ENCODE measurements around the gene NRBF2. TPM values are rescaled to one million over a fixed set of nuclear protein-coding genes. Genes with fewer than 3 reads are reported as not detected.
A peak's percentile ranks its signal among the peaks of the same experiment; 100 is the strongest.

NRBF2 gene
- total and polyA plus RNA-seq, 9 of the 15 experiments (the other 6 are each of a cell fraction or from before 2014, with no cell fraction given) = 20.8 to 52.1 (median 30.5) TPM

DNA sequence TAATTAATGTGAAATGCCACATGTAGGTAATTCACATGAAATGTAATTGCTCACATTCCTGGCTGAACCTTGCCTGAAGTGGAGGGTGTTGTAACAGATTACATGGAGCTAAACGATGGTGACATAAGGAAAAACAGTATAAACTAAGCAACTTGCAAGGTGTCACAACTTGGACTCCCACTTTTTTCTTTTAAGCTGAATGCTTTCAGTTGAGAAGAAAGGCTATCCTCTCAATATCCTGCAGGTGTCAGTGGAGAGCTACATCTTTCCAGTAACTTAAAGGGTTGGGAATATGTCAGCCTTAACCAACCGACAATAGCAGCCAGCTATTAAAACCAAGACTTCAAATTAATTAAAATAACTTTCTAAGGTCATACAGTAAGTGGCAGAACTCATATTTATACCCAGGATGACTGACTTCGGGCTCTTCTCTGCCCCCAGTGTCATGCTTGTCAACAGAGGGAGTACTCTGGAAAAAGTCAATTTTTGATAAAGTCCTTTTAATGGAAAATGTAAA lies 33.7 kb downstream of the NRBF2 start (continued):
- TF ChIP-seq ZNF124 (CRISPR knock-in tag; IDR thresholded peaks at IDR 0.05) (no peak), SFPQ (IDR thresholded peaks at IDR 0.05; ENCODE audit: low read depth, low read length) (no peak), SIN3A (IDR thresholded peaks at IDR 0.05; ENCODE audit: borderline replicate concordance in 2 of 2, control insufficient read depth in 1 of 2, low read depth in 2 of 2, low read length in 2 of 2) (no peak), FOS (IDR thresholded peaks at IDR 0.05; ENCODE audit: extremely low read depth, insufficient read length) (no peak), CBX2 (IDR thresholded peaks at IDR 0.05; ENCODE audit: insufficient read depth, low read length, poor library complexity, severe bottlenecking) (no peak), PURB (CRISPR knock-in tag; IDR thresholded peaks at IDR 0.05; ENCODE audit: low read depth) (no peak), CTCF (IDR thresholded peaks at IDR 0.05 in 2 of 3, conservative IDR thresholded peaks at IDR 0.05 in 1 of 3; ENCODE audit: insufficient read depth in 2 of 3, low read depth in 1 of 3, low read length in 3 of 3) (peak; percentile 68 to 89 (median 75)), SMC3 (conservative IDR thresholded peaks at IDR 0.05; ENCODE audit: insufficient read depth, low read depth, low read length) (peak; percentile 68), POLR2AphosphoS5 (IDR thresholded peaks at IDR 0.05; ENCODE audit: control insufficient read depth, insufficient read depth, low read depth, low read length) (no peak)
- TF ChIP-seq, protein P1, sequence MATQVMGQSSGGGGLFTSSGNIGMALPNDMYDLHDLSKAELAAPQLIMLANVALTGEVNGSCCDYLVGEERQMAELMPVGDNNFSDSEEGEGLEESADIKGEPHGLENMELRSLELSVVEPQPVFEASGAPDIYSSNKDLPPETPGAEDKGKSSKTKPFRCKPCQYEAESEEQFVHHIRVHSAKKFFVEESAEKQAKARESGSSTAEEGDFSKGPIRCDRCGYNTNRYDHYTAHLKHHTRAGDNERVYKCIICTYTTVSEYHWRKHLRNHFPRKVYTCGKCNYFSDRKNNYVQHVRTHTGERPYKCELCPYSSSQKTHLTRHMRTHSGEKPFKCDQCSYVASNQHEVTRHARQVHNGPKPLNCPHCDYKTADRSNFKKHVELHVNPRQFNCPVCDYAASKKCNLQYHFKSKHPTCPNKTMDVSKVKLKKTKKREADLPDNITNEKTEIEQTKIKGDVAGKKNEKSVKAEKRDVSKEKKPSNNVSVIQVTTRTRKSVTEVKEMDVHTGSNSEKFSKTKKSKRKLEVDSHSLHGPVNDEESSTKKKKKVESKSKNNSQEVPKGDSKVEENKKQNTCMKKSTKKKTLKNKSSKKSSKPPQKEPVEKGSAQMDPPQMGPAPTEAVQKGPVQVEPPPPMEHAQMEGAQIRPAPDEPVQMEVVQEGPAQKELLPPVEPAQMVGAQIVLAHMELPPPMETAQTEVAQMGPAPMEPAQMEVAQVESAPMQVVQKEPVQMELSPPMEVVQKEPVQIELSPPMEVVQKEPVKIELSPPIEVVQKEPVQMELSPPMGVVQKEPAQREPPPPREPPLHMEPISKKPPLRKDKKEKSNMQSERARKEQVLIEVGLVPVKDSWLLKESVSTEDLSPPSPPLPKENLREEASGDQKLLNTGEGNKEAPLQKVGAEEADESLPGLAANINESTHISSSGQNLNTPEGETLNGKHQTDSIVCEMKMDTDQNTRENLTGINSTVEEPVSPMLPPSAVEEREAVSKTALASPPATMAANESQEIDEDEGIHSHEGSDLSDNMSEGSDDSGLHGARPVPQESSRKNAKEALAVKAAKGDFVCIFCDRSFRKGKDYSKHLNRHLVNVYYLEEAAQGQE (IDR thresholded peaks at IDR 0.05; ENCODE audit: borderline replicate concordance) = peak; percentile 78; the same call in 1 of the 2 replicates
- TF ChIP-seq, protein P1 (CRISPR knock-in tag; IDR thresholded peaks at IDR 0.05; ENCODE audit: low read depth) = no peak
- TF ChIP-seq, protein P2, sequence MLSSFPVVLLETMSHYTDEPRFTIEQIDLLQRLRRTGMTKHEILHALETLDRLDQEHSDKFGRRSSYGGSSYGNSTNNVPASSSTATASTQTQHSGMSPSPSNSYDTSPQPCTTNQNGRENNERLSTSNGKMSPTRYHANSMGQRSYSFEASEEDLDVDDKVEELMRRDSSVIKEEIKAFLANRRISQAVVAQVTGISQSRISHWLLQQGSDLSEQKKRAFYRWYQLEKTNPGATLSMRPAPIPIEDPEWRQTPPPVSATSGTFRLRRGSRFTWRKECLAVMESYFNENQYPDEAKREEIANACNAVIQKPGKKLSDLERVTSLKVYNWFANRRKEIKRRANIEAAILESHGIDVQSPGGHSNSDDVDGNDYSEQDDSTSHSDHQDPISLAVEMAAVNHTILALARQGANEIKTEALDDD (IDR thresholded peaks at IDR 0.05) = no peak; the same call in 1 of the 2 replicates
